ENCODE data around the gene MED29.
A peak's percentile ranks its signal among the peaks of the same experiment; 100 is the strongest.
"Not testable (repeated sequence)": the region's sequence is repeated elsewhere in the genome, so short reads cannot be mapped to it uniquely, and the experiment has no call there.

Gene MED29

GRCh38 chr19:39370735-39371134 lies 20.4 kb upstream of the MED29 start:
- DNase-seq (ENCODE audit: low read depth): no peak

DNA sequence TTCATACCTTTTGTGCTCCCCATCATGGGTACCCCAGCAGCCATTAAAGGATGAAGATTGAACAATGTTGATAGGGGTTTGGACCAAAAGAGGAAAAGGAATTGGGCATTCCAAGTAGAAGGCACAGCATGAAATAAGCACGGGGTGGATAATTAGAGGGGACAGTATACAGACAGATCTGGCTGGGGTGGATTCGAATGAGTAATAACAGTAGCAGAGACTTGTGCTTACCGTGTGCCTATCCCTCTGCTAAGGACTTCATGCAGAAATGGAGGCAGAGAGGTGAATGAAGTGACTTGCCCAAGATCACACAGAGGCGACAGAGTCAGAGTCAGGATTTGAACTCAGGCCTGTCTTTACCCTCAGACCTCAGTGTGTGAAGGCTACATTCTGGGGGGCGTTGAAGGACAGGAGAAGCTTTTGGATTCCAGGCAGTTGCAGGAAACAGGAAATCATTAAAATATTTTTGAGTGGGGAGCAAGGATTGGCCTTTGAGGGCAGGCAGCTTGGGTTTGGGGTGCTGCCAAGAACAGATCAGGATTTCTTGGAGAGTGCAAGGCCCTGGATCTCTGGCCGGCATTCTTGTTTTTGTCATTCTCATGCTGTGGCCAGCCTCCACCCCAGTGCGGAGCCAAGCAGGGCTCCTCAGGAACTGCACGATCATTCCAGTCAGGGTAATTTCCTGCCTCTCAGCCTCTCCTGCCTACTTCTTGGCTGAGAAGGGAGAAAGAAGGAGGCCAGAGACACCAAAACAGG lies 19.0 kb upstream of the MED29 start:
- peak; percentile 99 for DNase-seq (ENCODE audit: low read depth)

DNA sequence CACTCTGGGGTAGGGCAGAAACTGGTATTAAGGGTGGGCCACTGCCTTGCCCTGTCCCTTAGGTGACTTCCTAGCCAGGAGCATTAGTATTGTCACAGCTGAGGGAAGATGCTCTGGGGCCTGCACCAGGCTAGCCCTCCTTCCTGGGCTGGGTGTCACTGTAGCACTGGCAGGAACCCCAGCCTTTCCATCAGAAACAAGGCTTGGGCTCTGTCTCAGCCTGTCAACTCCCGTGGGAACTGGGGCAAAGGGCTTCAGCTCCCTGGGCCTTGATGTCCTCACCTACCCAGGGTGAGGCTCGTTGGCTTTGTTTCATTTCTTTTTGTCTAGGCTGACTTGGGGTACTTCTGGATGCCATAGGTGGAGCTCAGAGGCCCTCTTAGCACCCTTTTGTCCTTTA lies 18.2 kb upstream of the MED29 start:
- peak; percentile 69 for DNase-seq (ENCODE audit: low read depth)

GRCh38 chr19:39375929-39376328 lies 15.2 kb upstream of the MED29 start:
- no peak for DNase-seq (ENCODE audit: low read depth)

DNA sequence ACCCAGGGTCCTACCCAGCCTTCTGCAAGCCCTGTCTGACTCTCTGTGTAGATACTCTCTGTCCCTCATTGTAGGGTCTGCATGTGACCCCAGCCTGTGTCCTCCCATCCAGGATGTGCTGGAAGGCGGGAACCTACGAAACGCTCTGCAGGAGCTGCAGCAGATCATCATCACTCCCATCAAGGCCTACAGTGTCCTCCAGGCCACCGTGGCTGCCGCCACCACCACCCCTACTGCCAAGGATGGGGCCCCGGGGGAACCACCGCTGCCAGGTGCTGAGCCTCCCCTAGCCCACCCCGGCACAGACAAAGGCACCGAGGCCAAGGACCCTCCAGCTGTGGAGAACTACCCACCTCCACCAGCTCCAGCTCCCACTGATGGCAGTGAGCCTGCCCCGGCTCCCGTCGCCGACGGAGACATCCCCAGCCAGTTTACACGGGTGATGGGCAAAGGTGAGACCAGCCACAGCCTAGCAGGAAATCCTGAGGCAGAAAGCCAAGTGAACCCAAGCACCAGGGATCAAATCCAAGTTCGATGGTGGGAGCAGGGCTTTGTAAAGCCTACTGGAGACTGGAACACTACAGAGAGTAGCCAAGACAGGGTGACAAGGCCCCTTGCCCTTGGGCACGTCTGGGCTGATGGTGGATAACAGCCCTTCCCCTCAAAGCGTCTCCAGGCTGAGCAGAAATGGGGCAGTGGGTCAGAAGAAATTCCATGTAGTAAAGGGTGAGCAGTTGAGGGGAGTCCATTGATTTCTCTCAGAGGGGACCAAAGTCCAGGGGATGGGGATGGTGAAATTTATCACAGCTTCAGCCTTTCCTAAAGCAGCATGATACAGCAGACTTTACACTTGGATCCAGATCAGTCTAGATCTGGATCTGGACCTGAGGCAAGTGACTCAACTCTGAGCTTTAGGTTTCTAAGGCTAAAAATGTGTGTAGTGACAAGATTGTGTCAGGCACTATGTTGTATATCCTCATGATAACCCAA lies 13.5 kb upstream of the MED29 start:
- DNase-seq (ENCODE audit: low read depth): no peak

DNA sequence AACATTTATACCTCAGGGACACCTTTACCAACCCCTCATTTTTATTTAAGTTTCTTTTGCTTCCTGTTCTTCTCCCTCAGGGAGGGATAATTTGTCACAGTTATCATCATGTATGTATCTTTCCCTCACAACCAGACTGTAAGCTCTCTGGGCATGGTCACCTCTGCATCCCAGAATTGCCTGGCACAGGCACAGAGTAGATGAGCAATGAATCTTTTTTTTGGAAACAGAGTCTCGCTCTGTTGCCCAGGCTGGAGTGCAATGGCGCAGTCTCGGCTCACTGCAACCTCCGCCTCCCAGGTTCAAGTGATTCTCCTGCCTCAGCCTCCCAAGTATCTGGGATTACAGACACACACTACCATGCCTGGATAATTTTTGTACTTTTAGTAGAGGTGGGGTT lies 11.8 kb upstream of the MED29 start:
- not testable (repeated sequence) for DNase-seq (ENCODE audit: low read depth)

DNA sequence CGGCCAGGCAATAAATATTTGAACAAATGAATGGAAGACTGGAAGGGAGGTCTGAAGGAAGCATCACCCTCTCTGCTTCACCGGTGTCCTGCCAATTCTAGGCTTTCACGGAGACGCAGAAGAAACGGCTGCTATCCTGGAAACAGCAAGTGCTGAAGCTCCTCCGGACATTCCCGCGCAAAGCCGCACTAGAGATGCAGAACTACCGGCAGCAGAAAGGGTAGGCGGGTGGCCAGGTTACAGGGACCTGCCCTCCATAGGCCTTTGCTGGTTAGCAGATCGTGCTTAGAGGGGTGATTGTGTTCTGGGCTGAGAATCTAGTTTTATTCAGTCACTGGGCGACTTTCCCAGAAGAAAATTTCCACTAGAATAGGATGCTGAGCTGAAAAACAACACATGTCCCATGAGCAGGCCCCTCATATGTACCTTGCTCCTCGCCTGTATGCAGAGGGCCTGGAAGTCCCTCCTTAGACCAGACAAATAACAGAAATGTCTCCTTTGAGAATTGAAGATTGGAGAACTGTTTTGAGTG lies 11.2 kb upstream of the MED29 start:
- no peak for DNase-seq (ENCODE audit: low read depth)

GRCh38 chr19:39380521-39381502 lies 10.4 kb upstream of the MED29 start:
- DNase-seq (ENCODE audit: low read depth): no peak

- DNase-seq (ENCODE audit: low read depth): peak; percentile 30
Observed at GRCh38 chr19:39381910-39382611, 9.1 kb upstream of the MED29 start.

GRCh38 chr19:39382991-39383828 lies 8.0 kb upstream of the MED29 start:
- no peak for DNase-seq (ENCODE audit: low read depth)

GRCh38 chr19:39384839-39385568 lies 6.2 kb upstream of the MED29 start:
- DNase-seq (ENCODE audit: low read depth): no peak

GRCh38 chr19:39385629-39386411 lies 5.4 kb upstream of the MED29 start:
- DNase-seq (ENCODE audit: low read depth): no peak

DNA sequence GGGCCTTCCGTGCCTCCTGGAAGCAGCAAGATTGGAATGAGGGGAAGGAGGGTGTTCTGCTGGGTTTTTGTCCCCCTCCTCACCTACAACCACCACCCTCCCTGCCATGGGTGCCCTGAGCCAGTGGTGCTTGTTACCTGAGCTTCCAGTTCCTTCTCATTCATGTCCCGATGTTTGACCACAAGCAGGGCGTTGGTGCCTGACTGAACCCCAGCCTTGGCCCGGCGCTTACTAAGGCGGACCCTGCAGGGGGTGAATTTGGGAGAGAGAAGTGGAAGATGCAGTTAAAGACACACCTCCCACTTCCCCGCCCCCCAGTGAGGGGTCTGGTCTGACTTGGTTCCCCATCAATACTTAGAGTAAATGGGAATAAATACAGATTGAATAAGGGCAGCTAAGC lies 4.6 kb upstream of the MED29 start:
- DNase-seq (ENCODE audit: low read depth): no peak

DNA sequence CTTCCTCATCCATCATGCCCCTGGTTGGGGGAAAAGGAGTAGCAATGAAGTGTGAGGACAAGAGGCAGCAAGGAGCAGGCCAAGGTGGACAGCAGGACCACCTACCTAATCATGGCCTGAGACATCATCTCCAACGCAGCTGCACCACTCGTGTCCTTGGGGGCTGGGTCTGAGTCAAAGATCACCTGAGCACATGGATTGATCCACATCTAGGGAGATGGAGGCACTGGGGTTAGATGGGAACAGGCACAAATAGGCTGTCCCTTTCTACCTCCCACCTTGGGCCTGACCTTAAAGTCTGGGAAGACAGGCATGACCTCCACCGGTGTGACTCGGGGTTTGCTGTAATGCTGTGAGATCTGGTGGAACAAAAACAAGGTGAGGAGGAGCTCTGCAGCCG lies 2.5 kb upstream of the MED29 start:
- DNase-seq (ENCODE audit: low read depth): no peak

- DNase-seq (ENCODE audit: low read depth): no peak
Observed at GRCh38 chr19:39389631-39390414, 1.4 kb upstream of the MED29 start.

GRCh38 chr19:39390451-39390750 lies 777 bp upstream of the MED29 start:
- no peak for DNase-seq (ENCODE audit: low read depth)

- DNase-seq (ENCODE audit: low read depth): peak; percentile 84
Observed at GRCh38 chr19:39397360-39398296, 6.5 kb downstream of the MED29 start.

Data from EH (cell line).